ENCODE results near the gene MYO5A. TPM values are rescaled to one million over a fixed set of nuclear protein-coding genes. Genes with fewer than 3 reads are reported as not detected.

Gene MYO5A
- total RNA-seq, 1 experiment from 2014 or later: 21.8 TPM

- H3K14ac ChIP-seq (ENCODE audit: insufficient read depth, low read length): no peak overlapping the region
- no peaks in the 10 kb centered on the region for H3K79me1 ChIP-seq (ENCODE audit: insufficient read depth, low read depth, low read length, poor library complexity, severe bottlenecking)
- H3K9me3 ChIP-seq (ENCODE audit: control insufficient read depth, low read depth, low read length): no peaks in the 10 kb centered on the region
- H3K23ac ChIP-seq (ENCODE audit: insufficient read length, low read depth, low read length): no peak overlapping the region
- WGBS (ENCODE audit: extremely low coverage, insufficient read length, low lambda C conversion rate): no CpG with 5 or more reads among the region's 9 CpGs
- TF ChIP-seq CTCF (conservative IDR thresholded peaks at IDR 0.05): no peak
- H4K20me1 ChIP-seq (ENCODE audit: control insufficient read depth, insufficient read depth, insufficient read length): no peaks in the 10 kb centered on the region
- no peak overlapping the region for H3K4me2 ChIP-seq (ENCODE audit: insufficient read depth, insufficient read length, low read length)
- no peak overlapping the region for H3T11ph ChIP-seq (ENCODE audit: low read length)
- Mint-ChIP-seq H3K27ac (no peak overlapping the region), H3K9me3 (no peaks in the 10 kb centered on the region), H3K4me1 (no peaks in the 10 kb centered on the region), H3K36me3 (ENCODE audit: insufficient read depth in 1 of 3, low read depth in 3 of 3) (peaks cover 2 to 19% (median 7%) of the 10 kb centered on the region in 3 experiments; a peak in 5 of 7 replicates), H3K4me3 (no peak overlapping the region), H3K27me3 (ENCODE audit: low read depth) (no peaks in the 10 kb centered on the region)
- H3K4ac ChIP-seq (ENCODE audit: low read depth, low read length): no peak overlapping the region
- no peak overlapping the region for H3K9ac ChIP-seq (ENCODE audit: extremely low read depth, insufficient read length, low read length)
- no peaks in the 10 kb centered on the region for H3K27me3 ChIP-seq (ENCODE audit: insufficient read depth, low read length)
- no peak overlapping the region for H3K18ac ChIP-seq (ENCODE audit: insufficient read length, low read depth, low read length)
- H2AFZ ChIP-seq (ENCODE audit: low read length): no peak overlapping the region
- H2BK15ac ChIP-seq (ENCODE audit: low read depth, low read length): no peak overlapping the region
- H4K91ac ChIP-seq (ENCODE audit: insufficient read length, low read depth, low read length): no peak overlapping the region
- no peak overlapping the region for H2BK5ac ChIP-seq (ENCODE audit: insufficient read length, low read length)
- H2AK5ac ChIP-seq (ENCODE audit: insufficient read length, low read length): no peak overlapping the region
- DNase-seq: no peak
- H3K79me2 ChIP-seq (ENCODE audit: insufficient read depth, low read length): no peaks in the 10 kb centered on the region
- no peak overlapping the region for H2BK120ac ChIP-seq (ENCODE audit: low read depth, low read length, poor library complexity, severe bottlenecking)
- H3K27ac ChIP-seq (ENCODE audit: insufficient read length, low read depth, low read length): no peak overlapping the region
- no peak overlapping the region for H4K5ac ChIP-seq (ENCODE audit: insufficient read length, low read depth, low read length)
- no peak overlapping the region for H2BK12ac ChIP-seq (ENCODE audit: insufficient read length, low read depth, low read length)
- no peak overlapping the region for H3K56ac ChIP-seq (ENCODE audit: insufficient read length, low read depth, low read length)
- no peak overlapping the region for H4K8ac ChIP-seq (replicated peaks; ENCODE audit: insufficient read length, low read depth, low read length)
- H3K4me1 ChIP-seq (ENCODE audit: insufficient read depth, low read length): no peaks in the 10 kb centered on the region
- H3K23me2 ChIP-seq (ENCODE audit: insufficient read length, low read depth, low read length, poor library complexity, severe bottlenecking): no peaks in the 10 kb centered on the region
- H2BK20ac ChIP-seq (ENCODE audit: low read depth, low read length, poor library complexity, severe bottlenecking): no peak overlapping the region
These were observed 177.3 kb downstream of the MYO5A start for GRCh38 chr15:52351206-52351908.
